Endothelial cell of umbilical vein (primary cell): ENCODE data around the gene TAOK1. TPM values are rescaled to one million over a fixed set of nuclear protein-coding genes. Genes with fewer than 3 reads are reported as not detected.

Experiments
- BruUV-seq: library from RNA; stranded (reverse); fragments of 400-500 nt; replicated peaks from 2 replicates; lab custom pipeline; 2021; lab: Mats Ljungman, UMichigan
- CTCF ChIA-PET: fragments of 300-600, 350-600 bp; sonication (Branson Sonifier 250); formaldehyde crosslinking; loops from one replicate; lab custom pipeline; 2021; ENCODE audit warnings: antibody characterized with exemption, inconsistent platforms; lab: Charles Lee
- POLR2A ChIA-PET: fragments of 300-600, 350-600 bp; sonication (Branson Sonifier 250); formaldehyde crosslinking; loops from one replicate; lab custom pipeline; 2021; ENCODE audit warnings: antibody characterized with exemption, inconsistent platforms; lab: Charles Lee
- DNase-seq: peaks from one replicate; pipeline ENCODE4 v3.0.0-alpha.2; 2011; ENCODE audit warnings: low read depth, low spot score
- FAIRE-seq: peaks from 2 replicates; lab custom pipeline; 2011; peaks lifted over from hg19 to GRCh38; lab: Jason Lieb, UNC
- H2AFZ ChIP-seq: 2 replicates; pipeline ENCODE4 v1.6.0; 2012; ENCODE audit warnings: low read depth, low read length, control low read depth, inconsistent platforms
- H3K27ac ChIP-seq: 2 replicates; pipeline ENCODE4 v1.5.1; 2011; ENCODE audit warnings: low read depth, mild to moderate bottlenecking, control low read depth, low read length, moderate library complexity; ENCODE audit not compliant: insufficient read depth
- H3K27me3 ChIP-seq, 2 experiments: 2 replicates each; pipeline versions ENCODE4 v1.6.0 to v1.6.1; 2011; ENCODE audit warnings: low read length in 2 of 2, mixed read lengths in 1 of 2; ENCODE audit not compliant: control insufficient read depth in 2 of 2, insufficient read depth in 2 of 2
- H3K36me3 ChIP-seq, 2 experiments: 2 replicates in 1 of 2; 3 replicates in 1 of 2; pipeline ENCODE4 v1.5.1; 2011; ENCODE audit warnings: low read length in 2 of 2, mild to moderate bottlenecking in 1 of 2, moderate library complexity in 1 of 2; ENCODE audit not compliant: control insufficient read depth in 2 of 2, insufficient read depth in 2 of 2; ENCODE audit errors: extremely low read depth in 1 of 2
- H3K4me1 ChIP-seq: 3 replicates; pipeline ENCODE4 v1.5.1; 2011; ENCODE audit warnings: mild to moderate bottlenecking, low read length; ENCODE audit not compliant: control insufficient read depth, insufficient read depth; ENCODE audit errors: extremely low read depth
- H3K4me2 ChIP-seq: 2 replicates; pipeline ENCODE4 v1.6.1; 2011; ENCODE audit warnings: low read length, control low read depth, mixed read lengths; ENCODE audit not compliant: insufficient read depth
- H3K4me3 ChIP-seq, 3 experiments: fragments of 200-600 bp in 1 of 3; sonication (generic), shearing (Covaris generic) in 1 of 3; replicated peaks in 1 of 3; 2 replicates each; pipeline ENCODE4 v1.5.1; 2011 to 2016; ENCODE audit warnings: control low read depth in 3 of 3, low read length in 3 of 3, mild to moderate bottlenecking in 2 of 3, inconsistent platforms in 1 of 3, low read depth in 1 of 3, moderate library complexity in 1 of 3; ENCODE audit not compliant: insufficient read depth in 1 of 3
- H3K79me2 ChIP-seq: 2 replicates; pipeline ENCODE4 v1.6.0; 2012; ENCODE audit warnings: low read length, inconsistent platforms; ENCODE audit not compliant: control insufficient read depth, insufficient read depth
- H3K9ac ChIP-seq: replicated peaks from 2 replicates; pipeline ENCODE3; 2011; ENCODE audit warnings: low read length, control low read depth; ENCODE audit not compliant: insufficient read depth; ENCODE audit errors: extremely low read depth
- H3K9me1 ChIP-seq: replicated peaks from 3 replicates; pipeline ENCODE4 v1.6.0; 2011; ENCODE audit warnings: mild to moderate bottlenecking, low read length; ENCODE audit not compliant: control insufficient read depth, insufficient read depth; ENCODE audit errors: extremely low read depth
- H3K9me3 ChIP-seq: replicated peaks from 2 replicates; pipeline ENCODE4 v1.5.1; 2012; ENCODE audit warnings: low read length, inconsistent platforms; ENCODE audit not compliant: control insufficient read depth, insufficient read depth
- H4K20me1 ChIP-seq: replicated peaks from 2 replicates; pipeline ENCODE3; 2011; ENCODE audit warnings: mild to moderate bottlenecking, low read length; ENCODE audit not compliant: control insufficient read depth, insufficient read depth; ENCODE audit errors: extremely low read depth
- CTCF ChIP-seq, 2 donors: IDR thresholded peaks; 1 replicate in 1 of 2; 2 replicates in 1 of 2; pipeline ENCODE4 v1.5.1; 2011; ENCODE audit warnings: low read length in 2 of 2, mild to moderate bottlenecking in 2 of 2, moderate library complexity in 2 of 2, control low read depth in 1 of 2, inconsistent platforms in 1 of 2, low read depth in 1 of 2; ENCODE audit not compliant: insufficient read depth in 1 of 2; ENCODE audit errors: extremely low read depth in 1 of 2
- EZH2 ChIP-seq: IDR thresholded peaks from 2 replicates; pipeline ENCODE4 v1.6.1; 2012; ENCODE audit warnings: borderline replicate concordance, low read depth, mild to moderate bottlenecking, moderate library complexity, low read length, inconsistent platforms; ENCODE audit not compliant: severe bottlenecking
- FOS ChIP-seq: IDR thresholded peaks from 2 replicates; pipeline ENCODE4 v1.6.1; 2011; ENCODE audit warnings: mild to moderate bottlenecking, low read length, moderate library complexity, borderline replicate concordance; ENCODE audit not compliant: insufficient read depth
- GATA2 ChIP-seq: IDR thresholded peaks from 2 replicates; pipeline ENCODE4 v1.7.0; 2011; ENCODE audit warnings: low read depth, mild to moderate bottlenecking, moderate library complexity, mixed read lengths, low read length; ENCODE audit not compliant: insufficient read length, insufficient read depth
- JUN ChIP-seq: IDR thresholded peaks from 2 replicates; pipeline ENCODE4 v1.6.1; 2011; ENCODE audit warnings: borderline replicate concordance, low read depth; ENCODE audit not compliant: insufficient read length, insufficient read depth
- MAX ChIP-seq: IDR thresholded peaks from 2 replicates; pipeline ENCODE4 v1.6.1; 2011; ENCODE audit not compliant: insufficient read depth, insufficient read length
- MYC ChIP-seq: IDR thresholded peaks from one replicate; pipeline ENCODE4 v1.6.1; 2011; ENCODE audit warnings: mild to moderate bottlenecking, low read depth, low read length
- POLR2A ChIP-seq: IDR thresholded peaks from 2 replicates; pipeline ENCODE4 v1.6.1; 2012; ENCODE audit warnings: low read depth, mild to moderate bottlenecking, control low read depth, low read length
- POLR2AphosphoS5 ChIP-seq: IDR thresholded peaks from 2 replicates; pipeline ENCODE4 v1.6.1; 2012; ENCODE audit warnings: low read depth, mild to moderate bottlenecking, control low read depth, low read length, moderate library complexity; ENCODE audit not compliant: insufficient read depth
- dilution Hi-C: fragments of 300-500 bp; cut with MboI; formaldehyde crosslinking; loops from one replicate; pipeline ENCODE4 v1.15.0; 2019; ENCODE audit warnings: low sequenced_read_pairs; ENCODE audit not compliant: extremely low pct_ligation_motif_present
- intact Hi-C: fragments of 100-400 bp; cut with micrococcal nuclease; formaldehyde crosslinking; loops from one replicate; pipeline ENCODE4 v1.10.0; 2022
- polyA plus RNA-seq, 4 experiments: library from polyadenylated mRNA; depleted of rRNA in 3 of 4; stranded (reverse) in 3 of 4; unstranded in 1 of 4; fragments of >200 nt; gene quantifications; 2 replicates each; pipeline versions ENCODE4 v1.2.1 to v1.2.3, GENCODE V29; 2011 to 2012; ENCODE audit warnings: missing spikeins in 1 of 4
- total RNA-seq: library from RNA; stranded (reverse); gene quantifications from 2 replicates; pipeline ENCODE4 v1.2.3, GENCODE V29; 2021

TAOK1 gene
- total and polyA plus RNA-seq, 2 donors (not counting 3 experiments of a cell fraction or from before 2014, with no cell fraction given): 11.0 to 82.2 TPM

- no peaks in the 10 kb centered on the region for H4K20me1 ChIP-seq
- H3K9ac ChIP-seq: no peak overlapping the region
- H3K4me3 ChIP-seq: no peak overlapping the region
- ChIA-PET CTCF (no interaction called here), POLR2A (no interaction called here)
- no peak overlapping the region for H2AFZ ChIP-seq
- FAIRE-seq (no peak), DNase-seq (no peak)
- BruUV-seq: no TSS peak
- H3K9me1 ChIP-seq: no peaks in the 10 kb centered on the region
- H3K27me3 ChIP-seq: peaks cover 11 to 14% of the 10 kb centered on the region in 2 experiments
- no peak overlapping the region for H3K4me2 ChIP-seq
- dilution Hi-C loops: no loop called here
- TF ChIP-seq MYC: no peak
- no peak for TF ChIP-seq POLR2A
- TF ChIP-seq CTCF (IDR thresholded peaks at IDR 0.05; ENCODE audit: extremely low read depth in 1 of 2, insufficient read depth in 1 of 2, low read depth in 1 of 2, low read length in 2 of 2): no peak
- no peak for TF ChIP-seq MAX
- TF ChIP-seq GATA2: no peak
- TF ChIP-seq EZH2: no peak
- no peak for TF ChIP-seq FOS
- no peak for TF ChIP-seq JUN
- TF ChIP-seq POLR2AphosphoS5: no peak
- no peaks in the 10 kb centered on the region for H3K9me3 ChIP-seq
- intact Hi-C loops: no loop called here
- H3K36me3 ChIP-seq: no peaks in the 10 kb centered on the region
- no peaks in the 10 kb centered on the region for H3K79me2 ChIP-seq
- no peak overlapping the region for H3K27ac ChIP-seq
- H3K4me1 ChIP-seq: no peaks in the 10 kb centered on the region
Observed at GRCh38 chr17:29342158-29342765, 47.9 kb upstream of the TAOK1 start.
